GM10266 (cell line): ENCODE data around the gene S100A3.

Experiments
- DNase-seq: peaks from one replicate; pipeline ENCODE4 v3.0.0; 2012; ENCODE audit errors: extremely low spot score
- TF ChIP-seq, protein P1 (sequence below): IDR thresholded peaks from 2 replicates; pipeline ENCODE4 v1.5.1; 2012; ENCODE audit warnings: mild to moderate bottlenecking, low read depth; ENCODE audit not compliant: control insufficient read depth, insufficient read depth; ENCODE audit errors: missing control alignments

The S100A3 gene

DNA sequence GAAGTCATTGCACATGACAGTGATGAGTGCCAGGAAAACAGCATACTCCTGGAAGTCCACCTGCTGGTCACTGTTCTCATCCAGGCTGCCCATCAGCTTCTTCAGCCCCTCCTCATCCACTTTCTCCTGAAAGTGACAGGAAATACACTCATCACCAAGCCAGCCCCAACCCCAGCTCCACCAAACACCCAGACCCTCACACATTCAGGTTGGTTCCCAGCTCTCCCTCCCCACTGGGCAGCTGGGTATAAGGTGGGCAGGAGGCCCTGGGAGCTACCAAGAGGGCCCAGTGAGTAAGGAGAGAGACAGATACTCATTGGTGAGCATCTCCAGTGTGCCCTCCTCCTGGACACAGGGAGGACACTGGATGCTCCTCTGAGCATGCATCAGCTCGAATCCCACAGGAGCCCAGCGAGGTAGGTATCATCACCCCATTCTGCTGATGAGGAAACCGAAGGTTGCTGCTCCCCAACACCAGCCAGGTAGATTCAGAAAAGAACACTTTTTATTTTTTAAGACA is 12.5 kb upstream of the S100A3 start:
- DNase-seq = no peak
- TF ChIP-seq, protein P1, sequence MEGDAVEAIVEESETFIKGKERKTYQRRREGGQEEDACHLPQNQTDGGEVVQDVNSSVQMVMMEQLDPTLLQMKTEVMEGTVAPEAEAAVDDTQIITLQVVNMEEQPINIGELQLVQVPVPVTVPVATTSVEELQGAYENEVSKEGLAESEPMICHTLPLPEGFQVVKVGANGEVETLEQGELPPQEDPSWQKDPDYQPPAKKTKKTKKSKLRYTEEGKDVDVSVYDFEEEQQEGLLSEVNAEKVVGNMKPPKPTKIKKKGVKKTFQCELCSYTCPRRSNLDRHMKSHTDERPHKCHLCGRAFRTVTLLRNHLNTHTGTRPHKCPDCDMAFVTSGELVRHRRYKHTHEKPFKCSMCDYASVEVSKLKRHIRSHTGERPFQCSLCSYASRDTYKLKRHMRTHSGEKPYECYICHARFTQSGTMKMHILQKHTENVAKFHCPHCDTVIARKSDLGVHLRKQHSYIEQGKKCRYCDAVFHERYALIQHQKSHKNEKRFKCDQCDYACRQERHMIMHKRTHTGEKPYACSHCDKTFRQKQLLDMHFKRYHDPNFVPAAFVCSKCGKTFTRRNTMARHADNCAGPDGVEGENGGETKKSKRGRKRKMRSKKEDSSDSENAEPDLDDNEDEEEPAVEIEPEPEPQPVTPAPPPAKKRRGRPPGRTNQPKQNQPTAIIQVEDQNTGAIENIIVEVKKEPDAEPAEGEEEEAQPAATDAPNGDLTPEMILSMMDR = no peak

DNA sequence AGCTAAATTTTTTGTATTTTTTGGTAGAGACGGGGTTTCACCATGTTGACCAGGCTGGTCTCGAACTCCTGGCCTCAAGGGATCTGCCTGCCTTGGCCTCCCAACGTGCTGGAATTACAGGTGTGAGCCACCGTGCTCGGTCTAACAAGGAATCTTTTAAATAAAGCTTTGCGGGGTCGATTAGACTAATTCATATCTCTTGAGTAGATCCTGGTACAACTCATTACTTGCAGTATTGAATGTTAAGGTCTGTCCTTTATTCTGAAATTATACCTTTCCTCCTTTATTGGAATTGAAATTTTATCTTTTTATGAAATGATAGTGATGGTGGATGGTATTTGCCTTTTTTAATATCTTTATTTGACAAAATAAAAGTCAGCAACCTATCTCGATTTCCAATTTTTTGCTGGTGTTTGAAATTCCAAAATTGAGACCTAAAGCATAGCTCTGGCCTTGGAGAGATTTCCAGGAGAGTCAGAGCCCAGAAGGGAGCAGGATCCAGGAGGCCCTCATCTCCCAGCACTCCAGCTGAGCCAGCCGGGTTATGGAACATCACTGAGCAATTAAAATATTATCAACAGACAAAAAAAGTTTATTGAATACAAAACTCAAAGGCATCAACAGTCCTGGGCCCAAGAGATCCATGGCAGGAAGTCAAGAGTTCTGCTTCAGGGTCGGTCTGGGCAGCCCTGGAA is 11.9 kb upstream of the S100A3 start:
- DNase-seq = no peak
- TF ChIP-seq, protein P1 = no peak

DNA sequence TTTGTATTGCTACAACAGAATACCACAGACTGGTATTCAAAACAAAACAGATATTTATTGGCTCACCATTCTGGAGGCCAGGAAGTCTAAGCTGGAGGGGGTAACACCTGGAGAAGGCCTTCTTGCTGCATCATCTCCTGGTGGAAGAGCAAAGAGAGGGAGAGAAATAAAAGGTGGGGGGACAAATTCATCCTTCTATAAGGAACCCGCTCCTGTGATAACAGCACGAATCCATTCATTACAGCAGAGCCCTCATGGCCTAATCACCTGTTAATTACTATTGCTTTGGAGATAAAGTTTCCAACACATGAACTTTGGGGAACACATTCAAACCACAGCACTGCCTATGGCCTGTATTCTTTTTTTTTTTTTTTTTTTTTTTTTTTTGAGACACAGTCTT is 11.2 kb upstream of the S100A3 start:
- TF ChIP-seq, protein P1 = no peak

GRCh38 chr1:153557877-153558276 is 8.8 kb upstream of the S100A3 start:
- DNase-seq = no peak
- TF ChIP-seq, protein P1 = no peak

More for the DNA sequence above, 11.2 kb upstream of the S100A3 start:
- no peak for DNase-seq

- DNase-seq = no peak
- TF ChIP-seq, protein P1 = no peak
These were observed 7.3 kb upstream of the S100A3 start for GRCh38 chr1:153556348-153556747.

- TF ChIP-seq, protein P1 = no peak
- DNase-seq = no peak
These were observed 4.9 kb upstream of the S100A3 start for GRCh38 chr1:153553830-153554541.

- TF ChIP-seq, protein P1 = no peak
- DNase-seq = no peak
These were observed 4.0 kb upstream of the S100A3 start for GRCh38 chr1:153553096-153553495.
